ENCODE data around the gene MOV10L1.

- TF ChIP-seq CTCF (IDR thresholded peaks at IDR 0.05) (no peak), POLR2A (IDR thresholded peaks at IDR 0.05) (no peak), POLR2AphosphoS5 (IDR thresholded peaks at IDR 0.05) (no peak)
Observed at GRCh38 chr22:50178471-50178864, 88.7 kb downstream of the MOV10L1 start.

Measured in suprapubic skin (tissue), 4 donors.